Activated CD4-positive, alpha-beta memory T cell treated with anti-CD3 and anti-CD28 coated beads for 36 hours (primary cell): ENCODE data around the gene DVL3. TPM values are rescaled to one million over a fixed set of nuclear protein-coding genes. Genes with fewer than 3 reads are reported as not detected.
"Not testable (repeated sequence)": the region's sequence is repeated elsewhere in the genome, so short reads cannot be mapped to it uniquely, and the experiment has no call there.

ENCODE experiments used
- CTCF ChIA-PET: fragments of 350-600 bp; sonication (Branson Sonifier 250); formaldehyde crosslinking; loops from one replicate; lab custom pipeline; 2021; ENCODE audit warnings: antibody characterized with exemption, inconsistent platforms; lab: Charles Lee
- POLR2A ChIA-PET: fragments of 350-600 bp; sonication (Branson Sonifier 250); formaldehyde crosslinking; loops from one replicate; lab custom pipeline; 2021; ENCODE audit warnings: antibody characterized with exemption; lab: Charles Lee
- DNase-seq: peaks from one replicate; pipeline ENCODE4 v3.0.0-alpha.2; 2020
- H3K27ac Mint-ChIP-seq: one replicate; pipeline ENCODE4 v1.8.0; 2021; ENCODE audit warnings: mixed read lengths
- H3K27me3 Mint-ChIP-seq: one replicate; pipeline ENCODE4 v1.8.0; 2021; ENCODE audit warnings: mixed read lengths
- H3K36me3 Mint-ChIP-seq: one replicate; pipeline ENCODE4 v1.8.0; 2021; ENCODE audit warnings: mixed read lengths
- H3K4me1 Mint-ChIP-seq: one replicate; pipeline ENCODE4 v1.8.0; 2021; ENCODE audit warnings: low read depth, mixed read lengths
- H3K4me3 Mint-ChIP-seq: one replicate; pipeline ENCODE4 v1.8.0; 2021; ENCODE audit warnings: mild to moderate bottlenecking, mixed read lengths
- H3K9me3 Mint-ChIP-seq: one replicate; pipeline ENCODE4 v1.8.0; 2021; ENCODE audit warnings: mixed read lengths
- intact Hi-C: fragments of 100-400 bp; cut with micrococcal nuclease; formaldehyde crosslinking; loops from one replicate; pipeline ENCODE4 v1.15.1; 2023
- total RNA-seq, 2 experiments: library from RNA; stranded (reverse); gene quantifications; one replicate each; pipeline ENCODE4 v1.2.3, GENCODE V29; 2021

Gene DVL3
- total RNA-seq, 2 experiments from 2014 or later = 28.5 to 32.4 TPM

- peaks cover 14% of the 10 kb centered on the region for H3K36me3 Mint-ChIP-seq
- POLR2A ChIA-PET = interaction anchor here (0.9 to 3.2 kb wide), 4 partner anchors 20 to 251 kb away, joined by 3 to 13 read pairs (median 6); partner anchors contain the start of genes ABCF3, DVL3 and PARL
- peak within 1 kb of the TSS; percentile 96 for H3K4me3 Mint-ChIP-seq
- H3K9me3 Mint-ChIP-seq = no peaks in the 10 kb centered on the region
- peaks cover 35% of the 10 kb centered on the region for H3K4me1 Mint-ChIP-seq
- intact Hi-C loops = loop anchor here (1.0 kb wide), 3 partner anchors 20 to 118 kb away; partner anchors contain the start of genes ABCC5, ABCF3 and DVL3
- CTCF ChIA-PET = interaction anchor here (0.6 to 1.8 kb wide), 7 partner anchors 21 to 250 kb away, joined by 3 to 7 read pairs (median 4); partner anchors contain the start of genes DVL3 and PARL
- peak; percentile 94 for DNase-seq
- H3K27me3 Mint-ChIP-seq = no peaks in the 10 kb centered on the region
- H3K27ac Mint-ChIP-seq = peak within 1 kb of the TSS; percentile 91
Observed at GRCh38 chr3:184135149-184135910, 19.8 kb upstream of the DVL3 start, which contains the start of gene EIF2B5. Gene EIF2B5, plus strand, starts transcription at chr3:184135358. Its CDS starts 28 bp downstream, at chr3:184135386.

GRCh38 chr3:184135911-184136260, 19.3 kb upstream of the DVL3 start:
- ChIA-PET POLR2A (interaction anchor here (3.2 kb wide), 1 partner anchor 251 kb away, joined by 13 read pairs; the partner anchor contains the start of gene PARL), CTCF (interaction anchor here (1.5 to 1.8 kb wide), 3 partner anchors 20 to 118 kb away, joined by 3 to 6 read pairs (median 5); partner anchors contain the start of genes ABCC5 and DVL3)
- Mint-ChIP-seq H3K9me3 (no peaks in the 10 kb centered on the region), H3K4me1 (peaks cover 35% of the 10 kb centered on the region), H3K36me3 (peaks cover 20% of the 10 kb centered on the region), H3K4me3 (peak overlapping the region; percentile 96), H3K27me3 (no peaks in the 10 kb centered on the region), H3K27ac (peak overlapping the region; percentile 91)
- DNase-seq = no peak
- intact Hi-C loops = loop anchor here (1.0 kb wide), 3 partner anchors 19 to 119 kb away; partner anchors contain the start of genes ABCC5, ABCF3 and DVL3

GRCh38 chr3:184140436-184140835, 14.7 kb upstream of the DVL3 start:
- no peak overlapping the region for H3K27ac Mint-ChIP-seq
- peaks cover 20% of the 10 kb centered on the region for H3K4me1 Mint-ChIP-seq
- intact Hi-C loops = no loop called here
- ChIA-PET POLR2A (interaction anchor here (0.5 kb wide), 1 partner anchor 11 kb away, joined by 3 read pairs; no protein-coding TSS in a partner anchor), CTCF (no interaction called here)
- H3K36me3 Mint-ChIP-seq = peaks cover 37% of the 10 kb centered on the region
- H3K27me3 Mint-ChIP-seq = no peaks in the 10 kb centered on the region
- DNase-seq = no peak
- H3K9me3 Mint-ChIP-seq = no peaks in the 10 kb centered on the region
- no peak overlapping the region for H3K4me3 Mint-ChIP-seq

- Mint-ChIP-seq H3K27me3 (no peaks in the 10 kb centered on the region), H3K4me1 (peaks cover 8% of the 10 kb centered on the region), H3K4me3 (no peak overlapping the region), H3K9me3 (no peaks in the 10 kb centered on the region), H3K27ac (no peak overlapping the region), H3K36me3 (peaks cover 37% of the 10 kb centered on the region)
- POLR2A ChIA-PET = no interaction called here
- no peak for DNase-seq
- intact Hi-C loops = no loop called here
- CTCF ChIA-PET = no interaction called here
Observed at GRCh38 chr3:184142199-184142598, 13.0 kb upstream of the DVL3 start.

- Mint-ChIP-seq H3K27ac (peak overlapping the region; percentile 44), H3K4me1 (no peaks in the 10 kb centered on the region), H3K4me3 (no peak overlapping the region), H3K9me3 (no peaks in the 10 kb centered on the region), H3K36me3 (peaks cover 31% of the 10 kb centered on the region), H3K27me3 (no peaks in the 10 kb centered on the region)
- intact Hi-C loops = no loop called here
- peak; percentile 23 for DNase-seq
- POLR2A ChIA-PET = interaction anchor here (2.1 kb wide), 1 partner anchor 13 kb away, joined by 6 read pairs; the partner anchor contains the start of gene DVL3
- CTCF ChIA-PET = no interaction called here
Observed at GRCh38 chr3:184143327-184143726, 11.8 kb upstream of the DVL3 start.

GRCh38 chr3:184144505-184144904, 10.7 kb upstream of the DVL3 start:
- no peak overlapping the region for H3K27ac Mint-ChIP-seq
- DNase-seq = no peak
- no peaks in the 10 kb centered on the region for H3K9me3 Mint-ChIP-seq
- no peaks in the 10 kb centered on the region for H3K27me3 Mint-ChIP-seq
- ChIA-PET CTCF (interaction anchor here (0.6 to 1.0 kb wide), 5 partner anchors 35 to 275 kb away, joined by 3 to 4 read pairs (median 3); partner anchors contain the start of gene ABCF3), POLR2A (interaction anchor here (2.1 kb wide), 1 partner anchor 11 kb away, joined by 6 read pairs; the partner anchor contains the start of gene DVL3)
- H3K4me3 Mint-ChIP-seq = no peak overlapping the region
- no peaks in the 10 kb centered on the region for H3K4me1 Mint-ChIP-seq
- H3K36me3 Mint-ChIP-seq = peaks cover 30% of the 10 kb centered on the region
- intact Hi-C loops = loop anchor here (2.0 kb wide), 1 partner anchor 104 kb away; the partner anchor contains the start of genes ALG3 and EEF1AKMT4

GRCh38 chr3:184145111-184145524, 10.1 kb upstream of the DVL3 start:
- Mint-ChIP-seq H3K27me3 (no peaks in the 10 kb centered on the region), H3K36me3 (peaks cover 27% of the 10 kb centered on the region), H3K4me3 (no peak overlapping the region), H3K4me1 (no peaks in the 10 kb centered on the region), H3K9me3 (no peaks in the 10 kb centered on the region), H3K27ac (no peak overlapping the region)
- ChIA-PET POLR2A (interaction anchor here (2.1 kb wide), 1 partner anchor 11 kb away, joined by 6 read pairs; the partner anchor contains the start of gene DVL3), CTCF (interaction anchor here (0.6 to 1.3 kb wide), 7 partner anchors 36 to 397 kb away, joined by 3 to 4 read pairs (median 3); partner anchors contain the start of gene ABCF3)
- DNase-seq = peak; percentile 53
- intact Hi-C loops = loop anchor here (2.0 kb wide), 1 partner anchor 104 kb away; the partner anchor contains the start of genes ALG3 and EEF1AKMT4

- H3K9me3 Mint-ChIP-seq = no peaks in the 10 kb centered on the region
- H3K4me1 Mint-ChIP-seq = no peaks in the 10 kb centered on the region
- H3K27ac Mint-ChIP-seq = no peak overlapping the region
- ChIA-PET POLR2A (interaction anchor here (0.6 kb wide), 1 partner anchor 147 kb away, joined by 3 read pairs; no protein-coding TSS in a partner anchor), CTCF (interaction anchor here (0.7 to 1.3 kb wide), 3 partner anchors 96 to 397 kb away, joined by 3 to 4 read pairs (median 4); no protein-coding TSS in a partner anchor)
- intact Hi-C loops = loop anchor here (2.0 kb wide), 1 partner anchor 103 kb away; the partner anchor contains the start of genes ALG3 and EEF1AKMT4
- no peak for DNase-seq
- peaks cover 20% of the 10 kb centered on the region for H3K36me3 Mint-ChIP-seq
- H3K4me3 Mint-ChIP-seq = no peak overlapping the region
- no peaks in the 10 kb centered on the region for H3K27me3 Mint-ChIP-seq
Observed at GRCh38 chr3:184145751-184146270, 9.4 kb upstream of the DVL3 start.

- Mint-ChIP-seq H3K27me3 (no peaks in the 10 kb centered on the region), H3K36me3 (peaks cover 6% of the 10 kb centered on the region), H3K4me3 (no peak overlapping the region), H3K4me1 (no peaks in the 10 kb centered on the region), H3K27ac (no peak overlapping the region), H3K9me3 (no peaks in the 10 kb centered on the region)
- intact Hi-C loops = no loop called here
- CTCF ChIA-PET = interaction anchor here (1.3 kb wide), 1 partner anchor 79 kb away, joined by 3 read pairs; no protein-coding TSS in a partner anchor
- DNase-seq = no peak
- POLR2A ChIA-PET = no interaction called here
Observed at GRCh38 chr3:184148076-184148475, 7.1 kb upstream of the DVL3 start.

- Mint-ChIP-seq H3K4me3 (no peak overlapping the region), H3K4me1 (no peaks in the 10 kb centered on the region), H3K9me3 (no peaks in the 10 kb centered on the region), H3K36me3 (peaks cover 3% of the 10 kb centered on the region), H3K27me3 (no peaks in the 10 kb centered on the region), H3K27ac (no peak overlapping the region)
- ChIA-PET CTCF (interaction anchor here (0.6 kb wide), 1 partner anchor 558 kb away, joined by 4 read pairs; no protein-coding TSS in a partner anchor), POLR2A (interaction anchor here (0.5 kb wide), 1 partner anchor 19 kb away, joined by 4 read pairs; no protein-coding TSS in a partner anchor)
- intact Hi-C loops = no loop called here
- no peak for DNase-seq
Observed at GRCh38 chr3:184149123-184149522, 6.1 kb upstream of the DVL3 start.

GRCh38 chr3:184149770-184150169, 5.4 kb upstream of the DVL3 start:
- H3K9me3 Mint-ChIP-seq, DNase-seq, H3K36me3 Mint-ChIP-seq, H3K4me1 Mint-ChIP-seq, intact Hi-C loops, CTCF ChIA-PET, H3K27me3 Mint-ChIP-seq, H3K27ac Mint-ChIP-seq, H3K4me3 Mint-ChIP-seq: not testable (repeated sequence)
- POLR2A ChIA-PET = interaction anchor here (0.5 kb wide), 1 partner anchor 18 kb away, joined by 4 read pairs; no protein-coding TSS in a partner anchor
